Measurements from ENCODE around the gene CYREN.

CYREN gene

DNA sequence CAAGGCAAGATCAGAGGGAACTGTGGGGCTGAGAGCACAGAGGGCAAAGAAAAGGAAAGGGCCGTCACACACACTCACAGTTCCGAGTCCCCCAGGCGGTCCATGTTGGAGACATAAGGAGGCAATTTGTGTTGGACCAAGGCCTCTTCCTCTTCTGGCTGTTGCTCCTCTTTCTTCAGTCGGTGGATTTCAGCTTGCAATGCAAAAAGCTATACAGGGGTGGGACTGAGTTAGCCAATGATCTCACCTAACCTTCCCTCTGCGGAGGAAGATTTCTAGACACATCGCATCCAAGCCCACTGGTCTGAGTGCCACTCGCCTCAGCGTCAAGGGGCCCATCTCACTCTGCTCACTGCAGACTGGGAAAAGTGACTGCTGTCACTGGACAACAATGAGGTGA lies 35.3 kb upstream of the CYREN start:
- DNase-seq (ENCODE audit: low read depth, low spot score), result no peak
- in situ Hi-C loops (cut with HindIII; ENCODE audit: low sequenced_read_pairs), result no loop called here
- TF ChIP-seq, protein P1, sequence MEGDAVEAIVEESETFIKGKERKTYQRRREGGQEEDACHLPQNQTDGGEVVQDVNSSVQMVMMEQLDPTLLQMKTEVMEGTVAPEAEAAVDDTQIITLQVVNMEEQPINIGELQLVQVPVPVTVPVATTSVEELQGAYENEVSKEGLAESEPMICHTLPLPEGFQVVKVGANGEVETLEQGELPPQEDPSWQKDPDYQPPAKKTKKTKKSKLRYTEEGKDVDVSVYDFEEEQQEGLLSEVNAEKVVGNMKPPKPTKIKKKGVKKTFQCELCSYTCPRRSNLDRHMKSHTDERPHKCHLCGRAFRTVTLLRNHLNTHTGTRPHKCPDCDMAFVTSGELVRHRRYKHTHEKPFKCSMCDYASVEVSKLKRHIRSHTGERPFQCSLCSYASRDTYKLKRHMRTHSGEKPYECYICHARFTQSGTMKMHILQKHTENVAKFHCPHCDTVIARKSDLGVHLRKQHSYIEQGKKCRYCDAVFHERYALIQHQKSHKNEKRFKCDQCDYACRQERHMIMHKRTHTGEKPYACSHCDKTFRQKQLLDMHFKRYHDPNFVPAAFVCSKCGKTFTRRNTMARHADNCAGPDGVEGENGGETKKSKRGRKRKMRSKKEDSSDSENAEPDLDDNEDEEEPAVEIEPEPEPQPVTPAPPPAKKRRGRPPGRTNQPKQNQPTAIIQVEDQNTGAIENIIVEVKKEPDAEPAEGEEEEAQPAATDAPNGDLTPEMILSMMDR (IDR thresholded peaks at IDR 0.05; ENCODE audit: low read depth, low read length), result no peak
- no peak overlapping the region for H3K4me3 ChIP-seq (ENCODE audit: low read depth, low read length)

- H3K4me3 ChIP-seq (ENCODE audit: low read depth, low read length), result no peak overlapping the region
- TF ChIP-seq, protein P1 (IDR thresholded peaks at IDR 0.05; ENCODE audit: low read depth, low read length), result no peak
- in situ Hi-C loops (cut with HindIII; ENCODE audit: low sequenced_read_pairs), result no loop called here
- DNase-seq (ENCODE audit: low read depth, low spot score), result peak; percentile 17
These were observed 34.4 kb upstream of the CYREN start for GRCh38 chr7:135204876-135205275.

DNA sequence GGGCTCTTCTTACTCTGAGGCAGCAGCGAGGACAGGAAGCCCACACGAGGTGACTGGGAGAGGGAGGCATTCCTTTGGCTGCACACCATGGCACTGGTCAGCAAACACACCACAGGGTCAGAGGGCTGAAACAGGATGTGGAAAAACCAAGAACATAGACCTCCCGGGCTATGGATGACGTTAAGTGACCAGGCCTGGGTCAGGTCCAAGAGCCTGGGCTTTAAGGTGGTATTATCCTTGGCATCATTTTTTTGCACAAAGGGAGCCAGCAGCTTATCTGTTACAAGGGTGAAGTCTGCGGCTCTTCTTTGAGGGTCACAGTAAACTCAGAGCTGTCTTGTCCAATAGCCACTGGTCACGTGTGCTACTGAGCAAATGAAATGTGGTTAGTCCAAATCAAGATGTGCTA lies 33.8 kb upstream of the CYREN start:
- DNase-seq (ENCODE audit: low read depth, low spot score), result peak; percentile 91
- in situ Hi-C loops (cut with HindIII; ENCODE audit: low sequenced_read_pairs), result no loop called here
- H3K4me3 ChIP-seq (ENCODE audit: low read depth, low read length), result no peak overlapping the region
- TF ChIP-seq, protein P1 (IDR thresholded peaks at IDR 0.05; ENCODE audit: low read depth, low read length), result no peak

GRCh38 chr7:135201350-135201749 lies 30.8 kb upstream of the CYREN start:
- in situ Hi-C loops (cut with HindIII; ENCODE audit: low sequenced_read_pairs), result no loop called here
- DNase-seq (ENCODE audit: low read depth, low spot score), result no peak
- TF ChIP-seq, protein P1 (IDR thresholded peaks at IDR 0.05; ENCODE audit: low read depth, low read length), result no peak
- H3K4me3 ChIP-seq (ENCODE audit: low read depth, low read length), result no peak overlapping the region

DNA sequence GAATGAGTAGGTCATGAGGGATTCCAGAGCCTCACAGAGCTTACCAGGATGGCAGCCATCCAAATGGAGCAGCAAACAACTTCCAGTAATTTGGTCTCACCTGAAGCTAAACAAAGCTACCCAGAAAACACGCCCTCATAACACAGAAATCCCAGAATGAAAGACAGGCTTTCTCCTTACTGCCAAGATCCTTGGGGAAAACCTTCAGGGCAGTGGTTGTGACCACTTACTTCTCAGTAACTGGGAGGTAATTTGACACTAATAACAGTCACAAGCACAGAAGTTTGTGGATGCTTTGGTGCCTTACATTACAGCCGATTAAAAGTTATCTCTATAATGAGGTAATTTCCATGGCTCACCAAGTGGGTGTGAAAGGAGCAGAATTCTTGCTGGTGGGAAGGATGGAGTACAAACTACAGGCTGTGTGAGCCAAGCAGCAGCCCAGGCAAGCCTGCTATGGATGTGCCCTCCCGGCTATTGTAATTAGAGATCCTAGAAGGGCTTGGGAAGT lies 30.4 kb upstream of the CYREN start:
- in situ Hi-C loops (cut with HindIII; ENCODE audit: low sequenced_read_pairs), result no loop called here
- peak; percentile 40 for DNase-seq (ENCODE audit: low read depth, low spot score)
- TF ChIP-seq, protein P1 (IDR thresholded peaks at IDR 0.05; ENCODE audit: low read depth, low read length), result no peak
- no peak overlapping the region for H3K4me3 ChIP-seq (ENCODE audit: low read depth, low read length)

DNA sequence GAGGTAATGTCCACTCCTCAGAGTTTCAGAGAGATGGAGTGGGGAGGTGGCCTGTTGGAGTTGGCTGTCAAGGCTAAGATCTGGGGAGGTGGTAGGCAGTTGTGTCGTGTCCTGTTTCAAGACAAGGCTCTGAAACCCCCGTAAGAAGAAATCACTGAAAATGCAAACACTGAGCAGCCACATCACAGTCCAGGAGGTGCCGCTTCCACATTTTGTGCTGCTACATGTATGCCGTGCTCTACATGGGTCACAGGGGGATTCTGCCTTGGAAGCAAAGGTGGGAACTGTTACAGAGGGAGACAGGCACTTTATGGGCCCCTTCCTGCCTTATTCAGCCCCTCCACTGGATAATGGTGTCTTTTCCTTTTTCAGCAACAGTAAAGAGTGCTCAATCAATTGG lies 28.9 kb upstream of the CYREN start:
- in situ Hi-C loops (cut with HindIII; ENCODE audit: low sequenced_read_pairs), result no loop called here
- DNase-seq (ENCODE audit: low read depth, low spot score), result no peak
- TF ChIP-seq, protein P1 (IDR thresholded peaks at IDR 0.05; ENCODE audit: low read depth, low read length), result no peak
- H3K4me3 ChIP-seq (ENCODE audit: low read depth, low read length), result no peak overlapping the region
